GM12878 (cell line): ENCODE results near the gene VTI1A. TPM values are rescaled to one million over a fixed set of nuclear protein-coding genes. Genes with fewer than 3 reads are reported as not detected.

Experiments
- ATAC-seq: fragments of 200-7000 bp; cut with Tn5 transposase; 3 replicates; pipeline ENCODE4 v1.9.1; 2020; ENCODE audit warnings: mild to moderate bottlenecking, moderate library complexity
- BruUV-seq: library from RNA; stranded (reverse); fragments of 400-500 nt; replicated peaks from 2 replicates; lab custom pipeline; 2021; lab: Mats Ljungman, UMichigan
- CTCF ChIA-PET: fragments of 300-600 bp; sonication (Branson Sonifier 250); formaldehyde crosslinking; extraction: SDS; loops from one replicate; lab custom pipeline; 2021; ENCODE audit warnings: inconsistent platforms; lab: Yijun Ruan, JAX
- POLR2A ChIA-PET: fragments of 350-600 bp; formaldehyde crosslinking; extraction: SDS; loops from one replicate; lab custom pipeline; 2021; ENCODE audit warnings: inconsistent platforms; lab: Charles Lee
- RAD21 ChIA-PET: fragments of 300-600 bp; sonication (Branson Sonifier 250); formaldehyde crosslinking; loops from one replicate; lab custom pipeline; 2023; ENCODE audit warnings: antibody characterized with exemption; ENCODE audit not compliant: unreplicated experiment; lab: Charles Lee
- SMC1A ChIA-PET: fragments of 300-600 bp; sonication (Branson Sonifier 250); formaldehyde crosslinking; loops from one replicate; lab custom pipeline; 2023; ENCODE audit not compliant: unreplicated experiment, uncharacterized antibody; lab: Charles Lee
- DNase-seq: peaks from one replicate; pipeline ENCODE4 v3.0.0-alpha.2; 2011; ENCODE audit warnings: low read depth, low spot score
- FAIRE-seq: peaks from 3 replicates; lab custom pipeline; 2011; peaks lifted over from hg19 to GRCh38; lab: Jason Lieb, UNC
- H2AFZ ChIP-seq: 2 replicates; pipeline ENCODE4 v1.6.0; 2011; ENCODE audit warnings: low read depth, low read length, control low read depth; ENCODE audit not compliant: control insufficient read depth
- H3K27ac ChIP-seq: 2 replicates; pipeline ENCODE4 v1.5.1; 2011; ENCODE audit warnings: control low read depth; ENCODE audit not compliant: control insufficient read depth, insufficient read depth
- H3K27me3 ChIP-seq, 2 experiments: replicated peaks in 1 of 2; 2 replicates each; pipeline versions ENCODE4 v1.6.0 to v1.6.1; 2011; ENCODE audit warnings: low read length in 1 of 2; ENCODE audit not compliant: control insufficient read depth in 2 of 2, insufficient read depth in 2 of 2
- H3K36me3 ChIP-seq, 2 experiments: 2 replicates each; pipeline ENCODE4 v1.5.1; 2011; ENCODE audit warnings: low read length in 1 of 2; ENCODE audit not compliant: control insufficient read depth in 2 of 2, insufficient read depth in 2 of 2
- H3K4me1 ChIP-seq: 2 replicates; pipeline ENCODE4 v1.6.1; 2011; ENCODE audit warnings: mild to moderate bottlenecking, low read length, moderate library complexity, mixed read lengths; ENCODE audit not compliant: control insufficient read depth, insufficient read depth
- H3K4me2 ChIP-seq: 2 replicates; pipeline ENCODE4 v1.6.0; 2011; ENCODE audit warnings: control low read depth; ENCODE audit not compliant: control insufficient read depth, insufficient read depth
- H3K4me3 ChIP-seq: fragments of 200-600 bp; sonication (generic); 2 replicates; pipeline ENCODE4 v1.5.1; 2016
- H3K79me2 ChIP-seq: 2 replicates; pipeline ENCODE4 v1.6.0; 2011; ENCODE audit warnings: low read length; ENCODE audit not compliant: control insufficient read depth, insufficient read depth
- H3K9ac ChIP-seq: 2 replicates; pipeline ENCODE4 v1.8.0; 2011; ENCODE audit warnings: low read length, control low read depth, mixed read lengths; ENCODE audit not compliant: control insufficient read depth, insufficient read depth
- H3K9me3 ChIP-seq: replicated peaks from 3 replicates; pipeline ENCODE4 v1.5.1; 2011; ENCODE audit warnings: mild to moderate bottlenecking, low read length; ENCODE audit not compliant: control insufficient read depth, insufficient read depth
- H4K20me1 ChIP-seq: 2 replicates; pipeline ENCODE4 v1.6.0; 2011; ENCODE audit not compliant: control insufficient read depth, insufficient read depth
- ASH2L ChIP-seq: fragments of 300-600, 200-600 bp; sonication (generic); IDR thresholded peaks from 2 replicates; pipeline ENCODE4 v1.6.1; 2017; ENCODE audit warnings: low read depth, mild to moderate bottlenecking, borderline replicate concordance
- BRCA1 ChIP-seq: IDR thresholded peaks from 2 replicates; pipeline ENCODE4 v1.6.1; 2011; ENCODE audit warnings: low read depth, low read length, improper control_type of control experiment
- ESRRA ChIP-seq: IDR thresholded peaks from 2 replicates; pipeline ENCODE4 v1.6.1; 2012; ENCODE audit warnings: mild to moderate bottlenecking, low read length, improper control_type of control experiment
- NR2C1 ChIP-seq: fragments of 450-650 bp; IDR thresholded peaks from 2 replicates; pipeline ENCODE4 v1.6.1; 2017; ENCODE audit warnings: antibody characterized with exemption, mild to moderate bottlenecking, moderate library complexity
- POLR2A ChIP-seq: IDR thresholded peaks from 2 replicates; pipeline ENCODE4 v1.6.1; 2011; ENCODE audit warnings: low read depth, mild to moderate bottlenecking, low read length
- STAT3 ChIP-seq: IDR thresholded peaks from 2 replicates; pipeline ENCODE4 v1.6.1; 2011; ENCODE audit warnings: low read depth, low read length, improper control_type of control experiment
- SUPT20H ChIP-seq: IDR thresholded peaks from 2 replicates; pipeline ENCODE4 v1.6.1; 2011; ENCODE audit warnings: low read depth, mild to moderate bottlenecking, low read length, moderate library complexity, borderline replicate concordance; ENCODE audit not compliant: control insufficient read depth
- ZBTB40 ChIP-seq: fragments of 450-650 bp; IDR thresholded peaks from 2 replicates; pipeline ENCODE4 v1.6.1; 2016; ENCODE audit warnings: mild to moderate bottlenecking, moderate library complexity, borderline replicate concordance
- in situ Hi-C: fragments of 300-500 bp; cut with MboI; formaldehyde crosslinking; loops from 9 replicates; pipeline ENCODE4 v1.14.3; 2018; ENCODE audit warnings: mixed read lengths
- intact Hi-C: fragments of 100-400 bp; cut with micrococcal nuclease; formaldehyde crosslinking; loops from one replicate; pipeline ENCODE4 v1.14.2; 2022; ENCODE audit not compliant: unreplicated experiment
- polyA plus RNA-seq, 11 experiments: library from polyadenylated mRNA; depleted of rRNA in 4 of 11; unstranded in 6 of 11; stranded (reverse) in 5 of 11; fragments of >200 nt; fragmentation: Nextera tagmentation in 4 of 11; fragmentation: Illumina TruSeq in 1 of 11; extraction: Ambion mirVana in 4 of 11; extraction: Trizol in 1 of 11; gene quantifications; 1 replicate in 1 of 11; 2 replicates in 10 of 11; pipeline versions ENCODE4 v1.2.1 to v1.2.3, GENCODE V29; 2011 to 2016; ENCODE audit warnings: inconsistent platforms in 2 of 11, missing spikeins in 2 of 11, low read depth in 1 of 11
- total RNA-seq, 4 experiments: library from RNA; depleted of rRNA in 3 of 4; stranded (reverse); fragments of >200 nt in 3 of 4; fragmentation: Illumina TruSeq in 1 of 4; extraction: Trizol in 1 of 4; gene quantifications; 2 replicates each; pipeline versions ENCODE4 v1.2.1 to v1.2.3, GENCODE V29; 2013 to 2021
- TF ChIP-seq, protein P1 (sequence below): IDR thresholded peaks from 2 replicates; pipeline ENCODE4 v1.6.1; 2012; ENCODE audit warnings: mild to moderate bottlenecking, low read depth, low read length
- TF ChIP-seq, protein P2 (sequence below): fragments of 450-650 bp; IDR thresholded peaks from 2 replicates; pipeline ENCODE4 v1.6.1; 2017; ENCODE audit warnings: mild to moderate bottlenecking

VTI1A gene
- total and polyA plus RNA-seq, 10 of the 15 experiments (the other 5 are each of a cell fraction or from before 2014, with no cell fraction given): 12.4 to 43.2 (median 27.5) TPM

GRCh38 chr10:112520914-112521313 lies 73.9 kb downstream of the VTI1A start (continued):
- TF ChIP-seq BRCA1: no peak
- TF ChIP-seq, all 136 proteins: peak for 0

DNA sequence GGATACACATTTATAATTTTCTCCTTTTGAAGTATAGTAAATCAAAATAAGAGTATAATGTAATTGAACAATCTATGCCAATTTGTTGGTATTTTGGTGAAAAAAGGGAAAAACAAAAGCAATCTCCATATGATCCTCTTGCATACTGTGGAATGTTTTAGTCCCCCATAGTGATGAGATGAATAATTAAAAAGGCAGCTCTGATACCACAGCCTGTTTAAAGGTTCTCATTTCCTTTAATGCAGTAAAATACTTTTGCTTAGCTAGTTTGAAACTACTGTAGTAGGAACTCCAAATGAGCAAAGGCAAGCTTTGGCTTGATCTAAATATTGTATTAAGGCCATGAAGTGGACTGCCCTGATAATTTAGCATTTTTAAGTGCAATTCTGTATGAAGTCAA lies 77.6 kb downstream of the VTI1A start:
- ATAC-seq (no peak), DNase-seq (no peak), FAIRE-seq (no peak)
- ChIA-PET CTCF (no interaction called here), RAD21 (no interaction called here), POLR2A (no interaction called here), SMC1A (no interaction called here)
- Histone ChIP-seq H3K4me1 (peaks cover 4% of the 10 kb centered on the region; the same call in 1 of the 2 replicates), H3K27me3 (no peaks in the 10 kb centered on the region), H3K9ac (no peak overlapping the region), H3K4me3 (no peak overlapping the region), H4K20me1 (no peaks in the 10 kb centered on the region), H3K36me3 (no peaks in the 10 kb centered on the region; a peak in 1 of 4 replicates), H2AFZ (no peak overlapping the region), H3K4me2 (no peak overlapping the region), H3K9me3 (no peaks in the 10 kb centered on the region), H3K27ac (no peak overlapping the region), H3K79me2 (no peaks in the 10 kb centered on the region)
- intact Hi-C loops (no loop called here), in situ Hi-C loops (no loop called here)
- no peak for TF ChIP-seq POLR2A
- no peak for TF ChIP-seq NR2C1
- no peak for TF ChIP-seq ZBTB40
- no peak for TF ChIP-seq ESRRA
- TF ChIP-seq ASH2L: no peak
- TF ChIP-seq, protein P1, sequence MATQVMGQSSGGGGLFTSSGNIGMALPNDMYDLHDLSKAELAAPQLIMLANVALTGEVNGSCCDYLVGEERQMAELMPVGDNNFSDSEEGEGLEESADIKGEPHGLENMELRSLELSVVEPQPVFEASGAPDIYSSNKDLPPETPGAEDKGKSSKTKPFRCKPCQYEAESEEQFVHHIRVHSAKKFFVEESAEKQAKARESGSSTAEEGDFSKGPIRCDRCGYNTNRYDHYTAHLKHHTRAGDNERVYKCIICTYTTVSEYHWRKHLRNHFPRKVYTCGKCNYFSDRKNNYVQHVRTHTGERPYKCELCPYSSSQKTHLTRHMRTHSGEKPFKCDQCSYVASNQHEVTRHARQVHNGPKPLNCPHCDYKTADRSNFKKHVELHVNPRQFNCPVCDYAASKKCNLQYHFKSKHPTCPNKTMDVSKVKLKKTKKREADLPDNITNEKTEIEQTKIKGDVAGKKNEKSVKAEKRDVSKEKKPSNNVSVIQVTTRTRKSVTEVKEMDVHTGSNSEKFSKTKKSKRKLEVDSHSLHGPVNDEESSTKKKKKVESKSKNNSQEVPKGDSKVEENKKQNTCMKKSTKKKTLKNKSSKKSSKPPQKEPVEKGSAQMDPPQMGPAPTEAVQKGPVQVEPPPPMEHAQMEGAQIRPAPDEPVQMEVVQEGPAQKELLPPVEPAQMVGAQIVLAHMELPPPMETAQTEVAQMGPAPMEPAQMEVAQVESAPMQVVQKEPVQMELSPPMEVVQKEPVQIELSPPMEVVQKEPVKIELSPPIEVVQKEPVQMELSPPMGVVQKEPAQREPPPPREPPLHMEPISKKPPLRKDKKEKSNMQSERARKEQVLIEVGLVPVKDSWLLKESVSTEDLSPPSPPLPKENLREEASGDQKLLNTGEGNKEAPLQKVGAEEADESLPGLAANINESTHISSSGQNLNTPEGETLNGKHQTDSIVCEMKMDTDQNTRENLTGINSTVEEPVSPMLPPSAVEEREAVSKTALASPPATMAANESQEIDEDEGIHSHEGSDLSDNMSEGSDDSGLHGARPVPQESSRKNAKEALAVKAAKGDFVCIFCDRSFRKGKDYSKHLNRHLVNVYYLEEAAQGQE: no peak
- no peak for TF ChIP-seq SUPT20H
- TF ChIP-seq STAT3: no peak
- TF ChIP-seq, protein P2, sequence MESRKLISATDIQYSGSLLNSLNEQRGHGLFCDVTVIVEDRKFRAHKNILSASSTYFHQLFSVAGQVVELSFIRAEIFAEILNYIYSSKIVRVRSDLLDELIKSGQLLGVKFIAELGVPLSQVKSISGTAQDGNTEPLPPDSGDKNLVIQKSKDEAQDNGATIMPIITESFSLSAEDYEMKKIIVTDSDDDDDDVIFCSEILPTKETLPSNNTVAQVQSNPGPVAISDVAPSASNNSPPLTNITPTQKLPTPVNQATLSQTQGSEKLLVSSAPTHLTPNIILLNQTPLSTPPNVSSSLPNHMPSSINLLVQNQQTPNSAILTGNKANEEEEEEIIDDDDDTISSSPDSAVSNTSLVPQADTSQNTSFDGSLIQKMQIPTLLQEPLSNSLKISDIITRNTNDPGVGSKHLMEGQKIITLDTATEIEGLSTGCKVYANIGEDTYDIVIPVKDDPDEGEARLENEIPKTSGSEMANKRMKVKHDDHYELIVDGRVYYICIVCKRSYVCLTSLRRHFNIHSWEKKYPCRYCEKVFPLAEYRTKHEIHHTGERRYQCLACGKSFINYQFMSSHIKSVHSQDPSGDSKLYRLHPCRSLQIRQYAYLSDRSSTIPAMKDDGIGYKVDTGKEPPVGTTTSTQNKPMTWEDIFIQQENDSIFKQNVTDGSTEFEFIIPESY: no peak
- BruUV-seq: no TSS peak
